Measurements from ENCODE around the gene PANK1.
A peak's percentile ranks its signal among the peaks of the same experiment; 100 is the strongest.

DNA sequence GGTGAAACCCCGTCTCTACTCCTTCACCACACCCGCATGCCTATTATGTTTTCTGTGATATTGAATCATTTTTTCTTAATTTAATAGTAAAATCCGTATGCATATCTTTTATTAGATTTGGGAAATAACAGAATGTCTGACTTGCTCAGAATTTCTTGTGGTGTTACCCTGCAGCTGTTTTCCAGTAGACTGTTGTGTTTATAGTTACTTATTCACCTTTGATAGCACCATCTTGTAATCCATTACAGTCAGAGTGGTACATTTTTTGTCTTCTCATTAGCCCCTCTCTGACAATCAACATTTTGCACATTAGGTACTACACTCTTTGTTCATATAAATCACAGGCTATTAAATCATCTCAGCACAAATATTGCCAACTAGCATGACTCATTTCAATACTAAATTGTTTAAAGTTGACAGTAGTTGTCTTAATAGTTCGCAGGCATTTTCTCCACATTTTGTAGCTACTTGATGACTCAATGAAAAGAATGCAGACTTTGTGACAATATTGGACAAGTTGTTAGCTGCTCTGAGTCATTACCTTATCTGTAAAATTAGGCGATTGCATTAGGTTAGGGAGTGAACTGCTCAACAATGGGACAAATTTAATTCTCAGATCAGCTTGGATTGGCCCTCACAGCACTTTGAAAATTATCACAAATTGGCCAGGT, 91.8 kb downstream of the PANK1 start:
- TF ChIP-seq CTCF (conservative IDR thresholded peaks at IDR 0.05; ENCODE audit: low read depth, low read length) (no peak), SMC3 (IDR thresholded peaks at IDR 0.05; ENCODE audit: low read depth, low read length) (no peak), POLR2A (IDR thresholded peaks at IDR 0.05; ENCODE audit: low read depth, low read length) (no peak), MAFK (IDR thresholded peaks at IDR 0.05; ENCODE audit: low read depth, low read length) (peak; percentile 57), FOS (IDR thresholded peaks at IDR 0.05; ENCODE audit: low read depth, low read length) (peak; percentile 86), RFX5 (IDR thresholded peaks at IDR 0.05; ENCODE audit: low read depth, low read length) (no peak), MXI1 (IDR thresholded peaks at IDR 0.05; ENCODE audit: borderline replicate concordance, low read depth, low read length) (no peak), NFE2L2 (IDR thresholded peaks at IDR 0.05; ENCODE audit: low read depth, low read length) (no peak)
- TF ChIP-seq, protein P1, sequence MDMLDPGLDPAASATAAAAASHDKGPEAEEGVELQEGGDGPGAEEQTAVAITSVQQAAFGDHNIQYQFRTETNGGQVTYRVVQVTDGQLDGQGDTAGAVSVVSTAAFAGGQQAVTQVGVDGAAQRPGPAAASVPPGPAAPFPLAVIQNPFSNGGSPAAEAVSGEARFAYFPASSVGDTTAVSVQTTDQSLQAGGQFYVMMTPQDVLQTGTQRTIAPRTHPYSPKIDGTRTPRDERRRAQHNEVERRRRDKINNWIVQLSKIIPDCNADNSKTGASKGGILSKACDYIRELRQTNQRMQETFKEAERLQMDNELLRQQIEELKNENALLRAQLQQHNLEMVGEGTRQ (IDR thresholded peaks at IDR 0.05; ENCODE audit: low read depth, low read length) = no peak

All from IMR-90 (cell line).